K562 (cell line): ENCODE results near the gene HOXB6. TPM values are rescaled to one million over a fixed set of nuclear protein-coding genes. Genes with fewer than 3 reads are reported as not detected.

Source experiments
- BRF1 ChIP-seq: IDR thresholded peaks from 3 replicates; pipeline ENCODE4 v1.6.1; 2011; ENCODE audit warnings: borderline replicate concordance, mild to moderate bottlenecking; ENCODE audit not compliant: insufficient read length; ENCODE audit errors: extremely low read depth
- CLOCK ChIP-seq: fragments of 250-450 bp; sonication (Bioruptor Pico); IDR thresholded peaks from 2 replicates; pipeline ENCODE4 v1.4.0; 2020; ENCODE audit warnings: mild to moderate bottlenecking, moderate library complexity, borderline replicate concordance
- CREM ChIP-seq: IDR thresholded peaks from 2 replicates; pipeline ENCODE4 v1.6.1; 2014; ENCODE audit warnings: antibody characterized with exemption, low read depth
- DIDO1 ChIP-seq: fragments of 450-650 bp; IDR thresholded peaks from 2 replicates; pipeline ENCODE4 v1.6.1; 2016; ENCODE audit warnings: low read depth, missing biosample characterization, missing genetic modification characterization
- GTF2E2 ChIP-seq: fragments of 200-800 bp; sonication (Bioruptor generic); IDR thresholded peaks from 2 replicates; pipeline ENCODE4 v1.6.1; 2016; ENCODE audit warnings: missing genetic modification characterization, missing compliant biosample characterization
- HDAC6 ChIP-seq: IDR thresholded peaks from 2 replicates; pipeline ENCODE4 v1.6.1; 2012; ENCODE audit warnings: low read depth, mild to moderate bottlenecking, control low read depth, inconsistent platforms, low read length, moderate library complexity
- PKNOX1 ChIP-seq: fragments of 450-650 bp; IDR thresholded peaks from 2 replicates; pipeline ENCODE4 v1.6.1; 2016
- POLR2G ChIP-seq: fragments of 200-400 bp; formaldehyde crosslinking; IDR thresholded peaks from 2 replicates; pipeline ENCODE4 v1.6.1; 2017; ENCODE audit warnings: low read depth, mild to moderate bottlenecking, antibody characterized with exemption, low read length, moderate library complexity
- SREBF1 ChIP-seq: fragments of 150-350 bp; IDR thresholded peaks from 2 replicates; pipeline ENCODE4 v1.6.1; 2014; ENCODE audit warnings: antibody characterized with exemption, low read depth, low read length, borderline replicate concordance
- TCF7L2 ChIP-seq: fragments of 150-350 bp; IDR thresholded peaks from 2 replicates; pipeline ENCODE4 v1.6.1; 2016; ENCODE audit warnings: low read depth, mild to moderate bottlenecking, low read length, moderate library complexity
- WHSC1 ChIP-seq: IDR thresholded peaks from one replicate; pipeline ENCODE4 v1.6.1; 2012; ENCODE audit warnings: low read length, control low read depth, inconsistent platforms
- ZNF318 ChIP-seq, 2 experiments: fragments of 450-650 bp; IDR thresholded peaks; 2 replicates each; pipeline ENCODE4 v1.6.1; 2016; ENCODE audit warnings: mild to moderate bottlenecking in 2 of 2, borderline replicate concordance in 1 of 2, low read depth in 1 of 2, moderate library complexity in 1 of 2
- polyA plus RNA-seq, 8 experiments: library from polyadenylated mRNA; depleted of rRNA in 4 of 8; stranded (reverse) in 5 of 8; unstranded in 3 of 8; fragments of >200 nt; fragmentation: Nextera tagmentation in 2 of 8; fragmentation: Illumina TruSeq in 1 of 8; extraction: Ambion mirVana in 2 of 8; extraction: Trizol in 1 of 8; gene quantifications; 2 replicates each; pipeline versions ENCODE4 v1.2.1 to v1.2.3, GENCODE V29; 2011 to 2014; ENCODE audit warnings: inconsistent platforms in 1 of 8, missing spikeins in 1 of 8
- total RNA-seq, 7 experiments: library from RNA; depleted of rRNA in 6 of 7; stranded (reverse); fragments of >200 nt in 6 of 7; fragmentation: Illumina TruSeq in 2 of 7; extraction: Trizol in 2 of 7; gene quantifications; 2 replicates each; pipeline versions ENCODE4 v1.2.1 to v1.2.3, GENCODE V29; 2011 to 2021; ENCODE audit warnings: low replicate concordance in 1 of 7

HOXB6 gene
- total and polyA plus RNA-seq, 9 of the 15 experiments (the other 6 are each of a cell fraction or from before 2014, with no cell fraction given): 1.2 to 14.8 (median 4.9) TPM

- TF ChIP-seq PKNOX1 (no peak), ZNF318 (IDR thresholded peaks at IDR 0.05; ENCODE audit: borderline replicate concordance in 1 of 2, low read depth in 1 of 2) (no peak), HDAC6 (no peak), TCF7L2 (no peak), WHSC1 (no peak), GTF2E2 (no peak), DIDO1 (tag) (no peak), CLOCK (CRISPR knock-in tag) (no peak), CREM (peak; percentile 58), POLR2G (peak; percentile 73), BRF1 (no peak), SREBF1 (no peak)
These were observed 31.6 kb upstream of the HOXB6 start (continued) for GRCh38 chr17:48636177-48637018.
